Common myeloid progenitor, CD34-positive (primary cell): Measurements from ENCODE around the gene GSTO2.

Experiments used
- CTCF ChIA-PET: fragments of 350-600 bp; sonication (Branson Sonifier 250); formaldehyde crosslinking; loops from one replicate; lab custom pipeline; 2021; ENCODE audit warnings: antibody characterized with exemption; lab: Charles Lee
- POLR2A ChIA-PET: fragments of 350-600 bp; sonication (Branson Sonifier 250); formaldehyde crosslinking; loops from one replicate; lab custom pipeline; 2021; ENCODE audit warnings: antibody characterized with exemption; lab: Charles Lee
- DNase-seq, 3 donors: peaks; one replicate each; pipeline versions ENCODE4 v3.0.0 to v3.0.0-alpha.2; 2013
- H3K27ac ChIP-seq, 2 experiments: 1 replicate in 1 of 2; 2 replicates in 1 of 2; pipeline ENCODE4 v1.7.0; 2013; ENCODE audit warnings: inconsistent platforms in 2 of 2, low read length in 2 of 2, mild to moderate bottlenecking in 2 of 2, low read depth in 1 of 2, moderate library complexity in 1 of 2; ENCODE audit not compliant: severe bottlenecking in 2 of 2, insufficient read depth in 1 of 2, poor library complexity in 1 of 2
- H3K27me3 ChIP-seq, 5 experiments: replicated peaks in 2 of 5; 1 replicate in 3 of 5; 2 replicates in 2 of 5; pipeline versions ENCODE4 v1.6.1 to v1.7.0; 2013; ENCODE audit warnings: low read length in 4 of 5, mild to moderate bottlenecking in 2 of 5, moderate library complexity in 2 of 5, inconsistent platforms in 1 of 5; ENCODE audit not compliant: insufficient read depth in 5 of 5, control insufficient read depth in 4 of 5
- H3K36me3 ChIP-seq, 4 experiments: 1 replicate in 2 of 4; 2 replicates in 2 of 4; pipeline versions ENCODE4 v1.6.1 to v1.7.0; 2013; ENCODE audit warnings: low read length in 3 of 4, control low read depth in 1 of 4, mild to moderate bottlenecking in 1 of 4; ENCODE audit not compliant: control insufficient read depth in 4 of 4, insufficient read depth in 4 of 4
- H3K4me1 ChIP-seq, 4 experiments: 1 replicate in 3 of 4; 2 replicates in 1 of 4; pipeline versions ENCODE4 v1.6.1 to v1.7.1; 2013; ENCODE audit warnings: low read length in 3 of 4, mild to moderate bottlenecking in 3 of 4, control low read depth in 1 of 4, inconsistent platforms in 1 of 4, moderate library complexity in 1 of 4; ENCODE audit not compliant: control insufficient read depth in 4 of 4, insufficient read depth in 4 of 4; ENCODE audit errors: control extremely low read depth in 1 of 4
- H3K4me3 ChIP-seq, 7 experiments: 1 replicate in 4 of 7; 2 replicates in 3 of 7; pipeline versions ENCODE4 v1.5.1 to v1.7.0; 2013; ENCODE audit warnings: mild to moderate bottlenecking in 7 of 7, low read length in 6 of 7, moderate library complexity in 6 of 7, inconsistent platforms in 2 of 7, low read depth in 2 of 7, control low read depth in 1 of 7; ENCODE audit not compliant: insufficient read depth in 4 of 7, control insufficient read depth in 1 of 7; ENCODE audit errors: extremely low read depth in 1 of 7
- H3K9me3 ChIP-seq, 5 experiments: 1 replicate in 4 of 5; 2 replicates in 1 of 5; pipeline versions ENCODE4 v1.6.1 to v1.7.1; 2013; ENCODE audit warnings: low read length in 4 of 5, mild to moderate bottlenecking in 2 of 5, inconsistent platforms in 1 of 5, low read depth in 1 of 5, moderate library complexity in 1 of 5; ENCODE audit not compliant: control insufficient read depth in 4 of 5, insufficient read depth in 2 of 5; ENCODE audit errors: control extremely low read depth in 1 of 5
- WGBS: methylation state at CpG from one replicate; pipeline ENCODE4 v1.1.5; 2013; ENCODE audit not compliant: insufficient coverage; 5-methylcytosine and 5-hydroxymethylcytosine counted together

The GSTO2 gene

GRCh38 chr10:104324221-104324686 lies 55.3 kb downstream of the GSTO2 start:
- ChIA-PET POLR2A (no interaction called here), CTCF (interaction anchor here (0.9 to 1.4 kb wide), 4 partner anchors 12 to 31 kb away, joined by 3 to 5 read pairs (median 3); no protein-coding TSS in a partner anchor)
- Histone ChIP-seq H3K27me3 (no peaks in the 10 kb centered on the region), H3K9me3 (no peaks in the 10 kb centered on the region), H3K36me3 (peaks cover 0 to 8% (median 0%) of the 10 kb centered on the region in 4 experiments), H3K4me1 (peaks cover 17 to 99% (median 92%) of the 10 kb centered on the region in 4 experiments), H3K27ac (no peak overlapping the region), H3K4me3 (peak overlapping the region in 5 of 7 experiments; percentile 2 to 57 (median 36))
- 17% methylated on average over 9 of the region's 9 CpGs for WGBS
- peak in 2 of 3 donors; percentile 58 to 73 for DNase-seq

- Histone ChIP-seq H3K27ac (no peak overlapping the region), H3K4me1 (peaks cover 24 to 99% (median 93%) of the 10 kb centered on the region in 4 experiments), H3K9me3 (no peaks in the 10 kb centered on the region), H3K36me3 (peaks cover 0 to 8% (median 0%) of the 10 kb centered on the region in 4 experiments), H3K27me3 (no peaks in the 10 kb centered on the region), H3K4me3 (peak overlapping the region in 1 of 7 experiments; percentile 62)
- CTCF ChIA-PET: interaction anchor here (0.9 to 1.1 kb wide), 2 partner anchors 13 to 26 kb away, joined by 3 read pairs; no protein-coding TSS in a partner anchor
- POLR2A ChIA-PET: no interaction called here
- no peak for DNase-seq
- WGBS: 94% methylated on average over 7 of the region's 10 CpGs
These were observed 55.9 kb downstream of the GSTO2 start for GRCh38 chr10:104324931-104325330.

- WGBS: 54% methylated on average over 25 of the region's 28 CpGs
- Histone ChIP-seq H3K27ac (peak overlapping the region in 1 of 2 experiments; percentile 27), H3K4me3 (peak overlapping the region in 6 of 7 experiments; percentile 7 to 62 (median 43)), H3K27me3 (no peaks in the 10 kb centered on the region), H3K36me3 (peaks cover 0 to 8% (median 0%) of the 10 kb centered on the region in 4 experiments), H3K9me3 (no peaks in the 10 kb centered on the region), H3K4me1 (peaks cover 27 to 100% (median 99%) of the 10 kb centered on the region in 4 experiments)
- DNase-seq: peak in 1 of 3 donors; percentile 10
- CTCF ChIA-PET: interaction anchor here (1.1 to 2.8 kb wide), 2 partner anchors 14 to 34 kb away, joined by 5 to 10 read pairs; no protein-coding TSS in a partner anchor
- POLR2A ChIA-PET: interaction anchor here (0.9 kb wide), 1 partner anchor 12 kb away, joined by 3 read pairs; the partner anchor contains the start of gene ITPRIP
These were observed 56.8 kb downstream of the GSTO2 start for GRCh38 chr10:104325436-104326435.

- Histone ChIP-seq H3K36me3 (peaks cover 0 to 13% (median 0%) of the 10 kb centered on the region in 4 experiments), H3K9me3 (no peaks in the 10 kb centered on the region), H3K4me3 (peak overlapping the region in 3 of 7 experiments; percentile 6 to 51 (median 24)), H3K27ac (no peak overlapping the region), H3K27me3 (no peaks in the 10 kb centered on the region), H3K4me1 (peaks cover 22 to 100% (median 97%) of the 10 kb centered on the region in 4 experiments)
- CTCF ChIA-PET: interaction anchor here (1.0 to 2.8 kb wide), 7 partner anchors 10 to 35 kb away, joined by 3 to 11 read pairs (median 5); no protein-coding TSS in a partner anchor
- DNase-seq: no peak
- 98% methylated on average over 7 of the region's 9 CpGs for WGBS
- POLR2A ChIA-PET: no interaction called here
These were observed 58.1 kb downstream of the GSTO2 start for GRCh38 chr10:104326991-104327610.

GRCh38 chr10:104327745-104328645 lies 59.0 kb downstream of the GSTO2 start:
- peaks cover 19 to 99% (median 88%) of the 10 kb centered on the region in 4 experiments for H3K4me1 ChIP-seq
- H3K36me3 ChIP-seq: peaks cover 0 to 21% (median 0%) of the 10 kb centered on the region in 4 experiments
- no peaks in the 10 kb centered on the region for H3K27me3 ChIP-seq
- ChIA-PET CTCF (interaction anchor here (0.7 to 2.8 kb wide), 11 partner anchors 9 to 53 kb away, joined by 3 to 11 read pairs (median 4); partner anchors contain the start of gene ITPRIP), POLR2A (interaction anchor here (1.1 kb wide), 1 partner anchor 9 kb away, joined by 4 read pairs; no protein-coding TSS in a partner anchor)
- peak in 2 of 3 donors; percentile 44 to 50 for DNase-seq
- 21% methylated on average over 12 of the region's 20 CpGs for WGBS
- peak overlapping the region; percentile 10 to 61 for H3K27ac ChIP-seq
- H3K4me3 ChIP-seq: peak overlapping the region in 6 of 7 experiments; percentile 25 to 70 (median 55)
- no peaks in the 10 kb centered on the region for H3K9me3 ChIP-seq

GRCh38 chr10:104328646-104328895 lies 59.6 kb downstream of the GSTO2 start:
- no peak for DNase-seq
- CTCF ChIA-PET: interaction anchor here (0.7 to 2.8 kb wide), 6 partner anchors 10 to 53 kb away, joined by 3 to 11 read pairs (median 4); partner anchors contain the start of gene ITPRIP
- no peaks in the 10 kb centered on the region for H3K9me3 ChIP-seq
- peaks cover 19 to 93% (median 83%) of the 10 kb centered on the region in 4 experiments for H3K4me1 ChIP-seq
- H3K4me3 ChIP-seq: peak overlapping the region in 6 of 7 experiments; percentile 25 to 70 (median 55)
- POLR2A ChIA-PET: interaction anchor here (1.1 kb wide), 1 partner anchor 9 kb away, joined by 4 read pairs; no protein-coding TSS in a partner anchor
- peaks cover 0 to 19% (median 0%) of the 10 kb centered on the region in 4 experiments for H3K36me3 ChIP-seq
- H3K27ac ChIP-seq: peak overlapping the region; percentile 10 to 61
- WGBS: 0% methylated on average over 2 of the region's 3 CpGs
- no peaks in the 10 kb centered on the region for H3K27me3 ChIP-seq
